HEK293T (cell line): Measurements from ENCODE around the gene STK40.

Source experiments
- ARNT ChIP-seq: fragments of 450-650 bp; IDR thresholded peaks from 2 replicates; pipeline ENCODE4 v1.6.1; 2017; ENCODE audit warnings: mild to moderate bottlenecking
- BHLHE40 ChIP-seq: fragments of 450-650 bp; IDR thresholded peaks from 2 replicates; pipeline ENCODE4 v1.6.1; 2016; ENCODE audit warnings: mild to moderate bottlenecking, moderate library complexity, borderline replicate concordance
- CTBP1 ChIP-seq: fragments of 450-650 bp; IDR thresholded peaks from 2 replicates; pipeline ENCODE4 v1.6.1; 2016; ENCODE audit warnings: borderline replicate concordance
- FOXA1 ChIP-seq: fragments of 450-650 bp; IDR thresholded peaks from 2 replicates; pipeline ENCODE4 v1.6.1; 2016; ENCODE audit warnings: mild to moderate bottlenecking
- FOXK2 ChIP-seq: fragments of 450-650 bp; IDR thresholded peaks from 2 replicates; pipeline ENCODE4 v1.6.1; 2016; ENCODE audit warnings: mild to moderate bottlenecking
- FOXM1 ChIP-seq: fragments of 450-650 bp; IDR thresholded peaks from 2 replicates; pipeline ENCODE4 v1.6.1; 2017; ENCODE audit warnings: mild to moderate bottlenecking, borderline replicate concordance
- HDGF ChIP-seq: fragments of 450-650 bp; IDR thresholded peaks from 2 replicates; pipeline ENCODE4 v1.6.1; 2017; ENCODE audit warnings: antibody characterized with exemption, borderline replicate concordance
- L3MBTL2 ChIP-seq: fragments of 450-650 bp; conservative IDR thresholded peaks from 2 replicates; pipeline ENCODE4 v1.6.1; 2016; ENCODE audit warnings: mild to moderate bottlenecking
- LEF1 ChIP-seq: fragments of 450-650 bp; IDR thresholded peaks from 2 replicates; pipeline ENCODE4 v1.6.1; 2017; ENCODE audit warnings: mild to moderate bottlenecking, borderline replicate concordance
- NFRKB ChIP-seq: fragments of 450-650 bp; IDR thresholded peaks from 2 replicates; pipeline ENCODE4 v1.6.1; 2016; ENCODE audit warnings: mild to moderate bottlenecking, moderate library complexity
- PKNOX1 ChIP-seq: fragments of 450-650 bp; IDR thresholded peaks from 2 replicates; pipeline ENCODE4 v1.6.1; 2016
- SP1 ChIP-seq: fragments of 450-650 bp; IDR thresholded peaks from 2 replicates; pipeline ENCODE4 v1.6.1; 2017
- SUZ12 ChIP-seq: fragments of 450-650 bp; IDR thresholded peaks from 2 replicates; pipeline ENCODE4 v1.6.1; 2016; ENCODE audit warnings: mild to moderate bottlenecking
- TARDBP ChIP-seq: fragments of 450-650 bp; IDR thresholded peaks from 2 replicates; pipeline ENCODE4 v1.6.1; 2016

DNA sequence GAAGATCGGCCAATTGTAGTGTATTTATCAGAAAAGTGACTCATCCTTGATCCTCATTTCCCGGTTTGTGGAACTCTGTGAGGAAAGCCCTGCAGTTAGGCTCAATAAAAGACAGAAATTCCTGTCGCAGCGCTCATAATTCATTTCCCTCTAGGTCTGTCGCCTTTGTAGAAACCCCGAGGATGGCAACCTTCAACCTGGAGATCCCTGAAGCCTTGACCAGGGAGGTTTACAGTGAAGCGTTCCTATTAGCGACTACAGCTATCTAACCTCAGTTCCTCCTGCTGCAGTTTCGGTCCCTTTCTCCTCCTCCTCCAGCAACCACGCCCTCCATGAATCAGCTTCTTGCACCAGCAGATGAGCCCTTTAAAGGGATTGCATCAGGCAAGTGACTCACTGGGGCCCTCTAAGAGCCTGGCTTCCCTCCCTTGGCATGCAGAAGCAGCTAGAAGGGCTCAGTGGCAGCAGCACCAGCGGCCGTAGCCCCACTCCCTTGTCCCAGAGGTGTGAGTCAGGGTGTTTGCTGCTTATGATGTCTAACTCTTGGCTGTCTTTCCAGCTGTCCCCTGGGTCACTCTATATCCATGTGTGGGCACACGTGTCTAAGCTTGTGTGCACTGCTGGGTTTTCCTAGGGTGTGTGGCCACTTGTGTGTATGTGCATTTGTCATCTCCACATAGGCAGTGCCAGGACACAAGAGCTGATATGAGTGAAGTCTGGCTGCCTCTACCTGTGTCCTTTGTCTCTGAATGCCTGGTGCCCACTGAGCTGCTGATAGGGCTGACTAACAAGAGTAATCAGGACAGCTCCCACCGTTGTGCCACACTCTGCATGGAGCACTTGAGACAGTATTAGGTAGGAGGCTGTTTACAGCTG, 779 bp upstream of the STK40 start:
- TF ChIP-seq FOXK2 (no peak), ARNT (no peak), SP1 (no peak), LEF1 (no peak), SUZ12 (no peak), TARDBP (no peak), NFRKB (no peak), FOXM1 (no peak), BHLHE40 (no peak), HDGF (no peak), CTBP1 (no peak), PKNOX1 (peak; percentile 61), FOXA1 (no peak), L3MBTL2 (no peak; the same call in 1 of the 2 replicates)
